IMR-90 (cell line): ENCODE results near the gene KAZN. TPM values are rescaled to one million over a fixed set of nuclear protein-coding genes. Genes with fewer than 3 reads are reported as not detected.

Experiments
- ATAC-seq: fragments of 200-7000 bp; cut with Tn5 transposase; 2 replicates; pipeline ENCODE4 v1.9.1; 2020; ENCODE audit warnings: low read depth, mild to moderate bottlenecking, moderate library complexity
- BruUV-seq: library from RNA; stranded (reverse); fragments of 400-500 nt; replicated peaks from 2 replicates; lab custom pipeline; 2021; lab: Mats Ljungman, UMichigan
- CTCF ChIA-PET: fragments of 300-600 bp; formaldehyde crosslinking; extraction: SDS; loops from one replicate; lab custom pipeline; 2021; ENCODE audit warnings: antibody characterized with exemption; lab: Yijun Ruan, JAX
- POLR2A ChIA-PET: fragments of 300-600 bp; sonication (Branson Sonifier 250); formaldehyde crosslinking; loops from one replicate; lab custom pipeline; 2022; ENCODE audit warnings: antibody characterized with exemption; ENCODE audit not compliant: unreplicated experiment; lab: Charles Lee
- DNase-seq: peaks from one replicate; pipeline ENCODE4 v3.0.0; 2013
- H2AFZ ChIP-seq: replicated peaks from 2 replicates; pipeline ENCODE3; 2013; ENCODE audit warnings: low read length, mild to moderate bottlenecking; ENCODE audit not compliant: poor library complexity
- H2AK5ac ChIP-seq: 2 replicates; pipeline ENCODE4 v1.6.1; 2013; ENCODE audit warnings: low read depth, low read length, inconsistent platforms
- H2AK9ac ChIP-seq: replicated peaks from 2 replicates; pipeline ENCODE3; 2013; ENCODE audit warnings: mild to moderate bottlenecking, low read depth, low read length, moderate library complexity; ENCODE audit not compliant: poor library complexity
- H2BK120ac ChIP-seq: 2 replicates; pipeline ENCODE4 v1.6.1; 2013; ENCODE audit warnings: low read depth, low read length, inconsistent platforms
- H2BK15ac ChIP-seq: 3 replicates; pipeline ENCODE4 v1.6.1; 2013; ENCODE audit warnings: low read depth, low read length, inconsistent platforms
- H2BK20ac ChIP-seq: 2 replicates; pipeline ENCODE4 v1.6.1; 2013; ENCODE audit warnings: low read depth, mild to moderate bottlenecking, inconsistent platforms, low read length, moderate library complexity
- H2BK5ac ChIP-seq: 2 replicates; pipeline ENCODE4 v1.6.1; 2013; ENCODE audit warnings: mild to moderate bottlenecking, low read depth, low read length, inconsistent platforms; ENCODE audit not compliant: poor library complexity, severe bottlenecking
- H3K14ac ChIP-seq: replicated peaks from 2 replicates; pipeline ENCODE4 v1.6.1; 2013; ENCODE audit warnings: low read depth, low read length, inconsistent platforms
- H3K18ac ChIP-seq: 2 replicates; pipeline ENCODE4 v1.6.1; 2013; ENCODE audit warnings: low read depth, low read length, control low read depth
- H3K23ac ChIP-seq: 2 replicates; pipeline ENCODE4 v1.6.1; 2013; ENCODE audit warnings: low read depth, low read length, inconsistent platforms
- H3K27ac ChIP-seq: 2 replicates; pipeline ENCODE4 v1.5.1; 2013; ENCODE audit warnings: mild to moderate bottlenecking, control low read depth, low read length; ENCODE audit not compliant: insufficient read depth
- H3K27me3 ChIP-seq: 2 replicates; pipeline ENCODE4 v1.6.1; 2013; ENCODE audit warnings: low read length; ENCODE audit not compliant: control insufficient read depth, insufficient read depth
- H3K36me3 ChIP-seq: 2 replicates; pipeline ENCODE4 v1.6.1; 2013; ENCODE audit warnings: low read length, mixed read lengths; ENCODE audit not compliant: control insufficient read depth, insufficient read depth
- H3K4ac ChIP-seq: 2 replicates; pipeline ENCODE4 v1.6.1; 2013; ENCODE audit warnings: low read depth, low read length, inconsistent platforms
- H3K4me1 ChIP-seq: 2 replicates; pipeline ENCODE4 v1.6.1; 2013; ENCODE audit warnings: low read length, mixed read lengths; ENCODE audit not compliant: control insufficient read depth, insufficient read depth
- H3K4me2 ChIP-seq: 2 replicates; pipeline ENCODE4 v1.6.1; 2013; ENCODE audit warnings: low read depth, mild to moderate bottlenecking, control low read depth, low read length, moderate library complexity
- H3K4me3 ChIP-seq: 2 replicates; pipeline ENCODE4 v1.5.1; 2013; ENCODE audit warnings: low read depth, mild to moderate bottlenecking, control low read depth, low read length, moderate library complexity; ENCODE audit not compliant: insufficient read depth
- H3K56ac ChIP-seq: 2 replicates; pipeline ENCODE4 v1.6.1; 2013; ENCODE audit warnings: low read length, inconsistent platforms; ENCODE audit not compliant: insufficient read depth; ENCODE audit errors: extremely low read depth
- H3K79me1 ChIP-seq, 2 experiments: 2 replicates each; pipeline ENCODE4 v1.6.1; 2013; ENCODE audit warnings: low read length in 2 of 2, inconsistent platforms in 1 of 2, low read depth in 1 of 2
- H3K9ac ChIP-seq: 2 replicates; pipeline ENCODE4 v1.6.1; 2013; ENCODE audit warnings: low read depth, low read length, control low read depth
- H3K9me1 ChIP-seq: 2 replicates; pipeline ENCODE4 v1.6.1; 2013; ENCODE audit warnings: low read length, inconsistent platforms; ENCODE audit not compliant: insufficient read depth
- H3K9me3 ChIP-seq: 2 replicates; pipeline ENCODE4 v1.6.1; 2013; ENCODE audit warnings: low read length; ENCODE audit not compliant: control insufficient read depth, insufficient read depth
- H4K20me1 ChIP-seq: 2 replicates; pipeline ENCODE4 v1.6.1; 2013; ENCODE audit warnings: low read length, inconsistent platforms; ENCODE audit not compliant: insufficient read depth
- H4K5ac ChIP-seq: 2 replicates; pipeline ENCODE4 v1.6.1; 2013; ENCODE audit warnings: mild to moderate bottlenecking, low read depth, low read length, control low read depth
- H4K8ac ChIP-seq, 2 experiments: 2 replicates each; pipeline ENCODE4 v1.6.1; 2013; ENCODE audit warnings: low read depth in 2 of 2, low read length in 2 of 2, control low read depth in 1 of 2, inconsistent platforms in 1 of 2
- H4K91ac ChIP-seq: 2 replicates; pipeline ENCODE4 v1.6.1; 2013; ENCODE audit warnings: low read depth, low read length, inconsistent platforms; ENCODE audit not compliant: insufficient read depth
- BHLHE40 ChIP-seq: fragments of 150-350 bp; IDR thresholded peaks from 2 replicates; pipeline ENCODE4 v1.6.1; 2016; ENCODE audit warnings: mild to moderate bottlenecking, low read depth, low read length
- CEBPB ChIP-seq: IDR thresholded peaks from 2 replicates; pipeline ENCODE4 v1.6.1; 2012; ENCODE audit warnings: low read depth, low read length, improper control_type of control experiment
- CHD1 ChIP-seq: IDR thresholded peaks from 2 replicates; pipeline ENCODE4 v1.6.1; 2012; ENCODE audit warnings: low read depth, low read length, improper control_type of control experiment
- ELK1 ChIP-seq: fragments of 150-350 bp; IDR thresholded peaks from 2 replicates; pipeline ENCODE4 v1.6.1; 2016; ENCODE audit warnings: low read depth, mild to moderate bottlenecking, low read length, moderate library complexity, borderline replicate concordance
- FOS ChIP-seq: fragments of 150-350 bp; IDR thresholded peaks from 2 replicates; pipeline ENCODE4 v1.6.1; 2016; ENCODE audit warnings: low read depth, low read length
- MAFK ChIP-seq: IDR thresholded peaks from 2 replicates; pipeline ENCODE4 v1.6.1; 2012; ENCODE audit warnings: low read depth, low read length, improper control_type of control experiment
- MAZ ChIP-seq: IDR thresholded peaks from 2 replicates; pipeline ENCODE4 v1.6.1; 2012; ENCODE audit warnings: low read depth, mild to moderate bottlenecking, low read length, improper control_type of control experiment, moderate library complexity, borderline replicate concordance
- MXI1 ChIP-seq: IDR thresholded peaks from 2 replicates; pipeline ENCODE4 v1.6.1; 2012; ENCODE audit warnings: low read depth, mild to moderate bottlenecking, low read length, moderate library complexity, borderline replicate concordance
- NFE2L2 ChIP-seq: fragments of 150-350 bp; IDR thresholded peaks from 2 replicates; pipeline ENCODE4 v1.6.1; 2016; ENCODE audit warnings: low read depth, mild to moderate bottlenecking, low read length
- POLR2A ChIP-seq: IDR thresholded peaks from 2 replicates; pipeline ENCODE4 v1.6.1; 2012; ENCODE audit warnings: mild to moderate bottlenecking, low read depth, low read length
- RAD21 ChIP-seq: IDR thresholded peaks from 2 replicates; pipeline ENCODE4 v1.6.1; 2012; ENCODE audit warnings: low read length, improper control_type of control experiment
- RCOR1 ChIP-seq: IDR thresholded peaks from 2 replicates; pipeline ENCODE4 v1.6.1; 2012; ENCODE audit warnings: mild to moderate bottlenecking, low read length, improper control_type of control experiment; ENCODE audit not compliant: insufficient replicate concordance
- RFX5 ChIP-seq: IDR thresholded peaks from 2 replicates; pipeline ENCODE4 v1.8.0; 2012; ENCODE audit warnings: low read depth, mild to moderate bottlenecking, low read length, moderate library complexity
- SMC3 ChIP-seq: fragments of 150-350 bp; IDR thresholded peaks from 2 replicates; pipeline ENCODE4 v1.6.1; 2016; ENCODE audit warnings: low read depth, mild to moderate bottlenecking, antibody characterized with exemption, low read length, moderate library complexity
- WGBS, 2 experiments: methylation state at CpG; one replicate each; pipeline versions ENCODE4 v1.1.5 to v1.1.7; 2013; ENCODE audit warnings: missing lambda C conversion rate in 2 of 2; ENCODE audit not compliant: insufficient read length in 1 of 2; ENCODE audit errors: extremely low coverage in 2 of 2; 5-methylcytosine and 5-hydroxymethylcytosine counted together
- dilution Hi-C: fragments of 300-500 bp; cut with HindIII; formaldehyde crosslinking; loops from one replicate; pipeline ENCODE4 v1.14.3; 2018; ENCODE audit warnings: low sequenced_read_pairs; ENCODE audit not compliant: unreplicated experiment
- in situ Hi-C: fragments of 300-500 bp; cut with MboI; formaldehyde crosslinking; loops from 3 replicates; pipeline ENCODE4 v1.14.3; 2019; ENCODE audit warnings: low sequenced_read_pairs, inconsistent platforms, mixed read lengths
- intact Hi-C: fragments of 100-400 bp; cut with micrococcal nuclease; formaldehyde crosslinking; loops from 2 replicates; pipeline ENCODE4 v1.10.0; 2022
- polyA plus RNA-seq, 3 experiments: library from polyadenylated mRNA; depleted of rRNA; stranded (reverse); fragments of >200 nt; gene quantifications; 2 replicates each; pipeline ENCODE4 v1.2.3, GENCODE V29; 2012; ENCODE audit warnings: low replicate concordance in 1 of 3
- total RNA-seq: library from RNA; depleted of rRNA; stranded (reverse); fragments of >200 nt; gene quantifications from 2 replicates; pipeline ENCODE4 v1.2.3, GENCODE V29; 2012
- TF ChIP-seq, protein P1 (sequence below): conservative IDR thresholded peaks from 2 replicates; pipeline ENCODE4 v1.5.1; 2012; ENCODE audit warnings: mild to moderate bottlenecking, low read depth, low read length, improper control_type of control experiment
- TF ChIP-seq, protein P2 (sequence below): fragments of 150-350 bp; IDR thresholded peaks from 2 replicates; pipeline ENCODE4 v1.6.1; 2017; ENCODE audit warnings: mild to moderate bottlenecking, antibody characterized with exemption, low read length, low read depth

KAZN gene
- total and polyA plus RNA-seq, 2 of the 4 experiments (the other 2 are of a cell fraction) = 5.2 to 10.5 TPM

- Histone ChIP-seq H3K9me3 (no peaks in the 10 kb centered on the region), H2AK9ac (no peak overlapping the region), H3K4me3 (no peak overlapping the region), H4K20me1 (no peaks in the 10 kb centered on the region; the same call in 1 of the 2 replicates), H4K8ac (no peak overlapping the region), H4K5ac (no peak overlapping the region), H2AK5ac (no peak overlapping the region), H3K4me2 (no peak overlapping the region), H3K9ac (no peak overlapping the region), H4K91ac (no peak overlapping the region), H3K23ac (no peak overlapping the region), H3K27me3 (peaks cover 28% of the 10 kb centered on the region), H3K14ac (no peak overlapping the region), H3K4ac (no peak overlapping the region), H3K36me3 (no peaks in the 10 kb centered on the region), H3K56ac (no peak overlapping the region), H2BK20ac (no peak overlapping the region), H3K79me1 (no peaks in the 10 kb centered on the region), H2AFZ (no peak overlapping the region), H2BK15ac (no peak overlapping the region), H2BK5ac (no peak overlapping the region), H2BK120ac (no peak overlapping the region), H3K9me1 (no peaks in the 10 kb centered on the region), H3K27ac (no peak overlapping the region), H3K18ac (no peak overlapping the region), H3K4me1 (no peaks in the 10 kb centered on the region)
- DNase-seq (no peak), ATAC-seq (no peak)
- dilution Hi-C loops (no loop called here), in situ Hi-C loops (no loop called here), intact Hi-C loops (no loop called here)
- no CpG with 5 or more reads among the region's 9 CpGs for WGBS, 2 experiments
- BruUV-seq = no TSS peak
- ChIA-PET CTCF (no interaction called here), POLR2A (no interaction called here)
- TF ChIP-seq POLR2A (no peak), FOS (no peak), NFE2L2 (no peak), MAFK (no peak), RCOR1 (no peak), MXI1 (no peak), MAZ (no peak), RAD21 (no peak), ELK1 (no peak), SMC3 (no peak), CEBPB (no peak), RFX5 (no peak), BHLHE40 (no peak), CHD1 (no peak)
- TF ChIP-seq, protein P1, sequence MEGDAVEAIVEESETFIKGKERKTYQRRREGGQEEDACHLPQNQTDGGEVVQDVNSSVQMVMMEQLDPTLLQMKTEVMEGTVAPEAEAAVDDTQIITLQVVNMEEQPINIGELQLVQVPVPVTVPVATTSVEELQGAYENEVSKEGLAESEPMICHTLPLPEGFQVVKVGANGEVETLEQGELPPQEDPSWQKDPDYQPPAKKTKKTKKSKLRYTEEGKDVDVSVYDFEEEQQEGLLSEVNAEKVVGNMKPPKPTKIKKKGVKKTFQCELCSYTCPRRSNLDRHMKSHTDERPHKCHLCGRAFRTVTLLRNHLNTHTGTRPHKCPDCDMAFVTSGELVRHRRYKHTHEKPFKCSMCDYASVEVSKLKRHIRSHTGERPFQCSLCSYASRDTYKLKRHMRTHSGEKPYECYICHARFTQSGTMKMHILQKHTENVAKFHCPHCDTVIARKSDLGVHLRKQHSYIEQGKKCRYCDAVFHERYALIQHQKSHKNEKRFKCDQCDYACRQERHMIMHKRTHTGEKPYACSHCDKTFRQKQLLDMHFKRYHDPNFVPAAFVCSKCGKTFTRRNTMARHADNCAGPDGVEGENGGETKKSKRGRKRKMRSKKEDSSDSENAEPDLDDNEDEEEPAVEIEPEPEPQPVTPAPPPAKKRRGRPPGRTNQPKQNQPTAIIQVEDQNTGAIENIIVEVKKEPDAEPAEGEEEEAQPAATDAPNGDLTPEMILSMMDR = no peak
- TF ChIP-seq, protein P2, sequence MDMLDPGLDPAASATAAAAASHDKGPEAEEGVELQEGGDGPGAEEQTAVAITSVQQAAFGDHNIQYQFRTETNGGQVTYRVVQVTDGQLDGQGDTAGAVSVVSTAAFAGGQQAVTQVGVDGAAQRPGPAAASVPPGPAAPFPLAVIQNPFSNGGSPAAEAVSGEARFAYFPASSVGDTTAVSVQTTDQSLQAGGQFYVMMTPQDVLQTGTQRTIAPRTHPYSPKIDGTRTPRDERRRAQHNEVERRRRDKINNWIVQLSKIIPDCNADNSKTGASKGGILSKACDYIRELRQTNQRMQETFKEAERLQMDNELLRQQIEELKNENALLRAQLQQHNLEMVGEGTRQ = no peak
Measured at GRCh38 chr1:15123925-15124324, 525.4 kb downstream of the KAZN start.
